GM12872 (cell line): ENCODE measurements around the gene TPD52L2.

ENCODE experiments used
- TF ChIP-seq, protein P1 (sequence below): IDR thresholded peaks from 3 replicates; pipeline ENCODE4 v1.5.1; 2011; ENCODE audit warnings: low read depth, mild to moderate bottlenecking, low read length, moderate library complexity; ENCODE audit not compliant: insufficient read depth

TPD52L2 gene

DNA sequence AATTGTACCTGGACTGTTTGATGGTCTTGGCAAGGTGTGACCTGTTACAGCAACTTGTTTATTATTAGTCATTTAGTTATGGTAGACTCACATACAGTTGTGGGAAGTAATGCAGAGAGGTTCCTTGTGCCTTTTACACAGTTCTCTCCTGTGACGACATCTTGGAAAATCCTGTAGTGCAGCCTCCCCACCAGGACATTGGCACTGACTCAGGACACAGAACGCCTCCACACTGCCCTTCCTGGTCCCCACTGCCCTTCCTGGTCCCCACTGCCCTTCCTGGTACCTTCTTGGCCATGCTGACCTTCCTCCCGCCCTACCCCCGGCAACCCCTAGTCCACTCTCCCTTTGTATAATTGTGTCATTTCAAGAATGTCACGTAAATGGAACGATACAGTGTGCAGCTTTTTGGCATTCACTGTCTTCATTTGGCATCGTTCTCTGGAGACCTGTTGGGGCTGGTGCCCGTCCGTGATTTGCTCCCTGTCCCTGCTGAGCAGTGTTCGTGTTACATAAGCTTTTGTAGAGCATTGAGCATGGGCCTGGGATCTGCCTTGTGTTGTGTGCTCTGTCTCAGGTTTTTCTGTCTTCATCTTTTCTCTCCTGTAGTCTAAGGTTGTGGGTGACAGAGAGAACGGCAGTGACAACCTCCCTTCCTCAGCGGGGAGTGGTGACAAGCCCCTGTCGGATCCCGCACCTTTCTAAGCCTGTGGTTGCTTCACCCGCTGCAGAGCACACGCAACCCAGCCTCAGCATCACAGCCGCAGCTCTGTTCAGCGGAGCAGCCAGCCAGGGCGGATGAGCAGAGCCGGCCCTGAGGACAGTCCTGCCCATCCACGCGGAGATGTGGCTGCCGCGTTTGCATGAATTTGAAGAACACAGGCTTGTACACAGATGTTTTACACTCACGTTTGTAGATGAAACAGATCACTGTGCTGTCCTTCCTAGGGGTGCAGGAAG is 24.5 kb downstream of the TPD52L2 start:
- TF ChIP-seq, protein P1, sequence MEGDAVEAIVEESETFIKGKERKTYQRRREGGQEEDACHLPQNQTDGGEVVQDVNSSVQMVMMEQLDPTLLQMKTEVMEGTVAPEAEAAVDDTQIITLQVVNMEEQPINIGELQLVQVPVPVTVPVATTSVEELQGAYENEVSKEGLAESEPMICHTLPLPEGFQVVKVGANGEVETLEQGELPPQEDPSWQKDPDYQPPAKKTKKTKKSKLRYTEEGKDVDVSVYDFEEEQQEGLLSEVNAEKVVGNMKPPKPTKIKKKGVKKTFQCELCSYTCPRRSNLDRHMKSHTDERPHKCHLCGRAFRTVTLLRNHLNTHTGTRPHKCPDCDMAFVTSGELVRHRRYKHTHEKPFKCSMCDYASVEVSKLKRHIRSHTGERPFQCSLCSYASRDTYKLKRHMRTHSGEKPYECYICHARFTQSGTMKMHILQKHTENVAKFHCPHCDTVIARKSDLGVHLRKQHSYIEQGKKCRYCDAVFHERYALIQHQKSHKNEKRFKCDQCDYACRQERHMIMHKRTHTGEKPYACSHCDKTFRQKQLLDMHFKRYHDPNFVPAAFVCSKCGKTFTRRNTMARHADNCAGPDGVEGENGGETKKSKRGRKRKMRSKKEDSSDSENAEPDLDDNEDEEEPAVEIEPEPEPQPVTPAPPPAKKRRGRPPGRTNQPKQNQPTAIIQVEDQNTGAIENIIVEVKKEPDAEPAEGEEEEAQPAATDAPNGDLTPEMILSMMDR: no peak

DNA sequence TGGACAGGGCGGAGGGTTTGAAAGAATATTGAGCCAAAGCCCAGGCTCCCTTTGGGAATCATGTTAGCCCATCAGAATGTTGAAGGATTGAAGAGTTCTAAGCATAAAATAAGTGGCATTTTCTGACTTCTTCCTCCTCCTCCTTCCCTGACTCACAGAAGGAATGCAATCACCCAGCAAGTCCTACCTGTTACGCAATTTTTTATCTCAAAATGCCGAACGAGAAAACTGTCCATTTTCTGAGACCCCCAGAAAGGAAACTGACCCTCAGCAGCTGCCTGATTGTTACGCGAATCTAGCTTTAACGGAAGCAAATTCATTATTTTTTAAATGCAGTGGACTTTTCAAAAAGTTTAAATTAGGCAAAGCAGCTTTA is 25.1 kb downstream of the TPD52L2 start:
- TF ChIP-seq, protein P1: no peak

DNA sequence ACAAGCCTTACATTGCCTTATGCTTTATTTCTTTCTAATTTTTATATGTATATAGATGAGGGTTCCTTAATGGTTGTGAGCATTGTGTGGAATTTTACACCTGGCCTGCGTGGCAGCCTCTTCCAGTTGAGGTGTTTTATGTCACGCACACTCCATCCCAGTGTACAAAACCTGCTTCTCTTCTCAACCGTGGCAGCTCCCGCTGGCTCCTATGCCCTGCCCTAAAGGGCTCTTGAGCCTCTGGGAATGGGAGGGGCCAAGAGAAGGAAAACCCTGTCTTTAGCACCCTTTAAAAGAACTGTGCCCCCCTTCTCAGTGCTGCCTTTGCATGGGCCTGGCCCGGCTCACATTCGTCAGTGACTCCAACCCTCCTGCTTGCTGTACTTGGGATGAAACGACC is 25.5 kb downstream of the TPD52L2 start:
- TF ChIP-seq, protein P1: no peak

DNA sequence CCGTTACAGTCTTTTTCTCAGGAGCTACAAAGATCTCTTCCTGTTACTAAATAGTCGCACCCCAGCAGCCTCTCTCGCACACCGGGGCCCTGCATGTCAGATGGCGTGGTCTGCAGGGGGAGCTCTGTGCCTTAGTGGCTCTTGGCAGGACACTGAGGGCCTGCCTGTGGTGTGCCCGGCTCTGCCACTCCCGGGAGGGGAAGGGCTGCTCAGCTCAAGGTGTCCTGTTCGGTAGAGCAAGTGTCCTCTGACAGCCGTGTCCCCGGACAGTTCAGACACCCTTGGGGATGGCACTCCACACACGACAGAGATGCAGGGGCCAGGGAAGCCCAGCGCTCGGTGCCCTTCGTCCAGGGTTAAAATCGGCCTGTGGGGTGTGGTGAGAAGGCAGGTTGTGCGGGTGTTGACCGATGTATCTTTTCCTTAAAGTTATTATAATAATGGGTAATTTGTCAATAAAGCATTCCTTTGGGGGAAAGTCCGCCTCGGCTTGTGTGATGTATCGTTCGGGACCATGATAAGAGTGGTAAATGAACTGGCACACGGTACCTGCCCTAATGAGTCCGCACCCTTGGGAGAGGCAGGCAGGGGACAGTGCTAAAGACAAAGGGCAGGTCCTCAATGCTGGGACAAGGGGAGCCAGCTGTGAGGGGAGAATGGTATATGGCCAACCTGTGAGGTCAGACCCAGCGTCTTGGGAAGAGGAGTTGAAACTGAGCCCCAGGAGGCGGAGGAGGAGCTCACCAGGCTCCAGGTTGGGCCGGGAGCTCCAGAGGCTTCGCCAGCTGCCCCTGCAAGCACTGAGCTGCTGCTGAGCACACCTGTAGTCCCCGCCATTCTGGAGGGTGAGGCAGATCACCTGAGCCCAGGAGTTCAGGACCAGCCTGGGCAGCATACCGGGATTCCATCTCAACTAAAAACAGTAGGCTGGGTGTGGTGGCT is 26.3 kb downstream of the TPD52L2 start:
- TF ChIP-seq, protein P1: no peak

DNA sequence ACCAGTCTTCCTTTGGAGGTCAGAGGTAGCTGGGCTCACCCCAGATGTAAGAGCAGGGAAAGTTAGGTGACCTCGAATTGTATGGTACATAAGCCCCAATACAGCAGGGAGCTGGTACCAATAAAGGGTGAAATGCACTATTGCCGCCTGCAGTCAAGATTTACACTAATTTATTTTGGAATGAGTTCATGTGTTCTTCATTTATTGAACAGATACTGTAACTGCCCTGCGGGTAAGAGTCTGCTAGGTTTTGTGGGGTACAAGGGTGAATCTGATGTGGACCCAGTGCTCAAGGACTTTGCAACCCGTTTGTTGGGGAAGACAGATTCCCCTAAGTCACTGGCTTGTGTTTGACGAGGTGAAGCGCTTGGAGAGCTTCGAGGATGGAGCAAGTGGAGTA is 27.3 kb downstream of the TPD52L2 start:
- TF ChIP-seq, protein P1: no peak

DNA sequence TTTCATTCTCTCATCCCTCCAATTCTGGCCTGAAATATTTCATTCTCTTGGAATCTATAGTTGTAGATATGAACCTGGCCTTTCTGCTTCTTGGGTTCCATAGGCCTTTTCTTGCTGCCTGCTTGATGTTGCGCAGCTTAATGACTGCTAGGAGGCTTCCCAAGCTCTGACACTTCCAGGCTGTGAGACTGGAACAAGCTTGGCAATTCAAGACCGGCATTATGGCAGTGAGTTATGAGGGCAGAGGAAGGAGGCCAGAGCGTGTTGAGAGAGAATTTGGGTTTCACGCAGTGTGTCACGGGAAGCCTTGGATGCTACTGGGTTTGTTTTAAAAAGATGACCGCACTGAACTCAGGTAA is 28.9 kb downstream of the TPD52L2 start:
- TF ChIP-seq, protein P1: no peak
